ENCODE results near the gene NHSL2.

The NHSL2 gene

DNA sequence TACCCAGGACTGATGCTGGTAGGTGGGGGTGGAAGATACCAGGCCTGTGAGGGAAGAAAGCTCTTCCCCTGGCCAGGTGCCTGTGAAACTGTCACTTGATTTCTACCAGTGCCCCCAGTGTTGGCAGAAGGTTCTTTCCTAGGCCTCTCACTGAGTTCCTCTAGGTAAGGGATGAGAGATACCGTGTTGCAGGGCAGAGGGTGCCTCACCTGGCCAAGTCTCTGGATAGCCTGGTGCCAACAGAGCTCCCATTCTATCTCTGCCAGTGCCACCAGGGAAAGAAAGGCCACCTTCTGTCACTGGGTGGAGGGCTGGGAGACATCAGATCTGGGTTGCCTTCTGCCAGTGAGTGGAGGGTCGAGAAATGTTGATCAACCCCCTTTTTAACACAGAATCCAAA, 127.0 kb downstream of the NHSL2 start:
- H3K27me3 ChIP-seq (ENCODE audit: control insufficient read depth in 2 of 2, insufficient read depth in 2 of 2, low read length in 2 of 2): peaks cover 4 to 9% of the 10 kb centered on the region in 2 donors
- H3K9me3 ChIP-seq (ENCODE audit: control insufficient read depth in 2 of 2, low read length in 2 of 2): no peaks in the 10 kb centered on the region
- H3K4me1 ChIP-seq (ENCODE audit: control insufficient read depth in 2 of 2, insufficient read depth in 2 of 2, low read length in 2 of 2): no peaks in the 10 kb centered on the region
- no peak overlapping the region for H3K9ac ChIP-seq (ENCODE audit: low read depth in 1 of 2, low read length in 2 of 2)
- H3K27ac ChIP-seq (ENCODE audit: low read depth in 2 of 2, low read length in 2 of 2): no peak overlapping the region
- H3K4me3 ChIP-seq (ENCODE audit: low read length in 2 of 2): no peak overlapping the region
- no peaks in the 10 kb centered on the region for H3K36me3 ChIP-seq (ENCODE audit: control insufficient read depth in 2 of 2, insufficient read depth in 2 of 2, low read length in 2 of 2)

DNA sequence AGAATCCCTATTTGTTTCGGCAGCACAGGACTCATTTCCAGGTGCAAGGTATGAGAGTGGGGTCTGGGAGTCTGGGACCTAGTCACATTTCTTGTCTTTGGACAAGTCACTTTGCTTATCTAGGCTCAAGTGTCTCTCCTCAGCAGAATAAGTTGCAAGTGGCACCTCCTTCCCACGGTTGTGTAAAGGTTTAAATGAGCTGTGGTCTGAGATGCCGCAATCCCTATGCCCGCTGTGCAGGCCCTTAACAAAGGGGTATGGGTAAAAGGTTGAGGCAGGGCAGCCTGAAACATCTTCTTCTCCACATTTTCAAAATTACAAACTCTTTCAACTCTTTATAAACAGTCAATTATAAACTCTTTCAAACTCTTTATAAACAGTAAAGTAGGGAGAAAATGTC, 127.4 kb downstream of the NHSL2 start:
- H3K36me3 ChIP-seq (ENCODE audit: control insufficient read depth in 2 of 2, insufficient read depth in 2 of 2, low read length in 2 of 2): no peaks in the 10 kb centered on the region
- H3K27ac ChIP-seq (ENCODE audit: low read depth in 2 of 2, low read length in 2 of 2): no peak overlapping the region
- H3K27me3 ChIP-seq (ENCODE audit: control insufficient read depth in 2 of 2, insufficient read depth in 2 of 2, low read length in 2 of 2): peaks cover 4 to 9% of the 10 kb centered on the region in 2 donors
- H3K9ac ChIP-seq (ENCODE audit: low read depth in 1 of 2, low read length in 2 of 2): no peak overlapping the region
- no peaks in the 10 kb centered on the region for H3K4me1 ChIP-seq (ENCODE audit: control insufficient read depth in 2 of 2, insufficient read depth in 2 of 2, low read length in 2 of 2)
- H3K9me3 ChIP-seq (ENCODE audit: control insufficient read depth in 2 of 2, low read length in 2 of 2): no peaks in the 10 kb centered on the region
- H3K4me3 ChIP-seq (ENCODE audit: low read length in 2 of 2): no peak overlapping the region

DNA sequence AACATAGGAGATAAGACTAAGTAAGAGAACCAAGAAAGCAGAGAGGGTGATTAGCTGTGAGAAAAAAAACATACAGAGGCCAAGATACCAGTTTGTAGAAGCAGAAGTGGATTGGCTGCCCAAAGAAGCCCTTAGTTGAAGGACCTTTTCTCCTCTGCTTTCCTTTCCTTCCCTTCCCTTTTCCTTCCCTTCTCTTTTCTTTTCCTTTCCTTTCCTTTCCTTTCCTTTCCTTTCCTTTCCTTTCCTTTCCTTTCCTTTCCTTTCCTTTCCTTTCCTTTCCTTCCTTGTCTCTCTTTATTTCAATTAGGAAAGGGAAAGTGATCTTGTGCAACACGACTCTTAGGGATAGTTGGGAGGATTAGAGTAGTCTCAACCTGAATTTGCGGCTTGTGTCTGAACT, 128.2 kb downstream of the NHSL2 start:
- Histone ChIP-seq H3K4me3 (ENCODE audit: low read length in 2 of 2) (no peak overlapping the region), H3K27me3 (ENCODE audit: control insufficient read depth in 2 of 2, insufficient read depth in 2 of 2, low read length in 2 of 2) (peaks cover 4 to 9% of the 10 kb centered on the region in 2 donors), H3K9me3 (ENCODE audit: control insufficient read depth in 2 of 2, low read length in 2 of 2) (no peaks in the 10 kb centered on the region), H3K4me1 (ENCODE audit: control insufficient read depth in 2 of 2, insufficient read depth in 2 of 2, low read length in 2 of 2) (no peaks in the 10 kb centered on the region), H3K36me3 (ENCODE audit: control insufficient read depth in 2 of 2, insufficient read depth in 2 of 2, low read length in 2 of 2) (no peaks in the 10 kb centered on the region), H3K27ac (ENCODE audit: low read depth in 2 of 2, low read length in 2 of 2) (no peak overlapping the region), H3K9ac (ENCODE audit: low read depth in 1 of 2, low read length in 2 of 2) (no peak overlapping the region)

DNA sequence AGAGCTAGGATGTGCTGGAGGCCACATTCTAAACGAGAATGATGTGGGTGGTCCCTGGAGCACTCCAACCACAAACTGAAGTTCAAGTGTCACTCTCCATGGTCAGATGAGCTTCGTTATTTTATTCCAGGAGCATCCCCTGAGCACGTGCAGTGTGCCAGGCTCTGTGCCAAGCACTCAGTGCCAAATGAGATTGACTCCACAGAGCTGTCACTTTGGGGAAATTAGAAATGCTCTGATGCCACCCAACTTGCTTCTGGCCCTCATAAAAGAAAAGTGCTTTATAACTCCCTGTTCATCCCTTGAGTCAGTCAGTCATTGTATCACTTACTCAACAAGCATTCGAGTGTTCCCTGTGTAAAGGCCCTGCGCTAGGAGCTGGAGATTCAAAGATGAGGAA, 129.9 kb downstream of the NHSL2 start:
- H3K9ac ChIP-seq (ENCODE audit: low read depth in 1 of 2, low read length in 2 of 2): no peak overlapping the region
- no peaks in the 10 kb centered on the region for H3K36me3 ChIP-seq (ENCODE audit: control insufficient read depth in 2 of 2, insufficient read depth in 2 of 2, low read length in 2 of 2)
- H3K4me3 ChIP-seq (ENCODE audit: low read length in 2 of 2): no peak overlapping the region
- no peaks in the 10 kb centered on the region for H3K9me3 ChIP-seq (ENCODE audit: control insufficient read depth in 2 of 2, low read length in 2 of 2)
- no peak overlapping the region for H3K27ac ChIP-seq (ENCODE audit: low read depth in 2 of 2, low read length in 2 of 2)
- H3K27me3 ChIP-seq (ENCODE audit: control insufficient read depth in 2 of 2, insufficient read depth in 2 of 2, low read length in 2 of 2): peaks cover 7 to 12% of the 10 kb centered on the region in 2 donors
- H3K4me1 ChIP-seq (ENCODE audit: control insufficient read depth in 2 of 2, insufficient read depth in 2 of 2, low read length in 2 of 2): no peaks in the 10 kb centered on the region

DNA sequence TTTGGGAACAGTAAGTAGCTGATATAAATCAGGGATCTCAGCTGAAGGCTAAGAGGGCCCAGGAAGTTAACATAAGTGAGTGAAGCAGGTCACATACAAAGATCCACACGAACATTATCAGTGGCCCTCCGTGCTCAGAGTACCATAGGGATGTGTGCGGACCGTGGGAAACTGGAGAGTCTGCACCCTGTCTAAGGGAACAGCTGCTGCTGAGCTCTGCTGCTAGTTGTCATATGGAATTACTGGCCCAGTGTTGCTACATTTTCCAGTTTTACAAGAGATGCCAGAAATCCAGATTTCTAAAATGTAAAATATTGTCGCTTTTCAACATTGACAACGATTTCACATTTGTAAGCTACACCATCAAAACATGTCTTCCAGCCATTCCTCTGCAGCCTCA, 130.5 kb downstream of the NHSL2 start:
- H3K4me1 ChIP-seq (ENCODE audit: control insufficient read depth in 2 of 2, insufficient read depth in 2 of 2, low read length in 2 of 2): no peaks in the 10 kb centered on the region
- H3K9ac ChIP-seq (ENCODE audit: low read depth in 1 of 2, low read length in 2 of 2): no peak overlapping the region
- H3K4me3 ChIP-seq (ENCODE audit: low read length in 2 of 2): no peak overlapping the region
- H3K27me3 ChIP-seq (ENCODE audit: control insufficient read depth in 2 of 2, insufficient read depth in 2 of 2, low read length in 2 of 2): peaks cover 7 to 12% of the 10 kb centered on the region in 2 donors
- H3K36me3 ChIP-seq (ENCODE audit: control insufficient read depth in 2 of 2, insufficient read depth in 2 of 2, low read length in 2 of 2): no peaks in the 10 kb centered on the region
- no peaks in the 10 kb centered on the region for H3K9me3 ChIP-seq (ENCODE audit: control insufficient read depth in 2 of 2, low read length in 2 of 2)
- H3K27ac ChIP-seq (ENCODE audit: low read depth in 2 of 2, low read length in 2 of 2): no peak overlapping the region

DNA sequence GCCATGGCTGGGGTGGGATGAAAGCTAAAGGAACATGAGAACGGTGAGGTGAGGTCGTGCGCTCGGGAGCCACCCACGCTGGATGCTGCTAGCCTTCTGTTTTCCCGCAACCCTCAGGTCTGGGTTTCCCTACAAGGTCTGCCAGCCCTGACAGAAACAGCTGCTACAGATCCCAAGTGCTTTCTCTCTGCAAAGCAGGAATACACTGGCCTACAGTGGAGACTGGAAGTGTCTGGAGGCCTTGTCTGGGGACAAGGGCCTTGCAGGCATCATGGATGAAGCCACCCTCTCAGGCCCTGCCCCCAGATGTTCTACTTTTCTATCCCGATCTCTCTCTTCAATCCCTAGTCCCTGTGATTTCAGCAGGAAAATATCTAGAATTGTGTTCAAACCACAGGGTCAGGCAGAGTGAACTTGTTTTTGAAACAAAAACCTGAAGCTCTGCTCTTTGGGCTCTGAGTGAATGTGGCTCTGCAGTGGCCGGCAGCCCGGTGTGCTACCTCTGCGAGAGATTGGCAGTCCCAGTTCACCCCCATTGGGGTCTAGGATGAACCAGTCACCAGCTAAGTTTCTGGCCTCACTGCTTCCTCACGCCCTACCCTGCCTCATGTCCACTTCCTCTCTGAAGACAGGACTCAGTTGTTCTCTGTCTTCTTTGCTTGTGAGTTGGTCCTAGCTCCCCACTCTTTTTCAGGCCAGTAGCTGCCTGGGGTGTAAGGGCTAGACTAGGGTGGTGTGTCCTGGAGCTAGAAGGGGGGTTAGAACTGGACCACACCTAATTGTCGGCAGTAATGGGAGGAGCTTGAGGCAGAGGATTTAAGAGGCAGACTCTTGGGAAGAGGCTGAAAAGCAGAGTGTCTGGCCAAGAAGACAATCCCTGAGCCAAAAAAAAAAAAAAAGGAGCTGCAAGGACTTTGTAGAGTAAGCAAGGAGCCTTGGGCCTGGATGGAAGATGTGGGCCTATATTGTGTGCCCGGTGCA, 131.5 kb downstream of the NHSL2 start:
- Histone ChIP-seq H3K36me3 (ENCODE audit: control insufficient read depth in 2 of 2, insufficient read depth in 2 of 2, low read length in 2 of 2) (no peaks in the 10 kb centered on the region), H3K9me3 (ENCODE audit: control insufficient read depth in 2 of 2, low read length in 2 of 2) (no peaks in the 10 kb centered on the region), H3K27ac (ENCODE audit: low read depth in 2 of 2, low read length in 2 of 2) (peak overlapping the region; percentile 35 to 42)

DNA sequence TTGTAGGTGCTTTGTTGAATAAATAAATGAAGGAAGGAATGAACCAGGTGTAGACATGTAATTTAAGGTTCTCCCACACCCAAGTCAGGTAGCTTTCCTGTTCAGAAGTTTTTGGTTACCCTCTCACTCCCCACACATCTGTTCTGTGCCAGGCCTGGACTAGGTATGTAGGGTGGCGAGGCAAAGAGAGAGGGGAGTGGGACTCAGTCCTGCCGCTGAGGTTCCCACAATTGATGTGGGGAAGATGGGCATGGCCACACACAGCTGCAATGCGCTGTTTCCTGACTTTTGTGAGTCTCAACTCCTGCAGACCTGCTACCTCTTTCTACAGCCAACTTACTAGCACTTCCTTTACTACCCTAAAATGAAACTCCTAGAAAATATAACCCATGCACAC, 132.2 kb downstream of the NHSL2 start:
- Histone ChIP-seq H3K4me3 (ENCODE audit: low read length in 2 of 2) (no peak overlapping the region), H3K27me3 (ENCODE audit: control insufficient read depth in 2 of 2, insufficient read depth in 2 of 2, low read length in 2 of 2) (peaks cover 2 to 14% of the 10 kb centered on the region in 2 donors), H3K4me1 (ENCODE audit: control insufficient read depth in 2 of 2, insufficient read depth in 2 of 2, low read length in 2 of 2) (no peaks in the 10 kb centered on the region), H3K9ac (ENCODE audit: low read depth in 1 of 2, low read length in 2 of 2) (no peak overlapping the region), H3K9me3 (ENCODE audit: control insufficient read depth in 2 of 2, low read length in 2 of 2) (no peaks in the 10 kb centered on the region), H3K36me3 (ENCODE audit: control insufficient read depth in 2 of 2, insufficient read depth in 2 of 2, low read length in 2 of 2) (no peaks in the 10 kb centered on the region), H3K27ac (ENCODE audit: low read depth in 2 of 2, low read length in 2 of 2) (no peak overlapping the region)

More for the DNA sequence above, 131.5 kb downstream of the NHSL2 start:
- H3K27me3 ChIP-seq (ENCODE audit: control insufficient read depth in 2 of 2, insufficient read depth in 2 of 2, low read length in 2 of 2): peaks cover 7 to 14% of the 10 kb centered on the region in 2 donors
- no peaks in the 10 kb centered on the region for H3K4me1 ChIP-seq (ENCODE audit: control insufficient read depth in 2 of 2, insufficient read depth in 2 of 2, low read length in 2 of 2)
- H3K9ac ChIP-seq (ENCODE audit: low read depth in 1 of 2, low read length in 2 of 2): no peak overlapping the region
- no peak overlapping the region for H3K4me3 ChIP-seq (ENCODE audit: low read length in 2 of 2)

DNA sequence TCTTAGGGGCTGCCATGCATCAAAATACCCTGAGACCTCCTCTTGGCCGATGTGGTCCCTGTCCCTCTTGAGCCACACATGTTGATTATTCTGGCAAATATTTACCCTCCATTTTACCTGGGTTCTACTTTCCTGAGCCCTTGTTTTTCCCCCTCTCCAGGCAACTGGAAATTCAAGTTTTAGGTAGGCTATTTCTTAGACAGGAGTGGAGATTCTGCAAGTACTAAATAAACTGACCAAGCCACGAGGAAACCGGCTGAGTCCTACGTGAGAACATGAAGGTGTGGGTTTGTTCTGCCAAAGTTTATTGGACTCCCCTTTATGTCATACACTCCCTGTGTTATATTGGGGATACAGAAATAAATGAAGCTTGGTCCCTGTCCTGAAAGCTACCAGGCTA, 133.0 kb downstream of the NHSL2 start:
- no peaks in the 10 kb centered on the region for H3K4me1 ChIP-seq (ENCODE audit: control insufficient read depth in 2 of 2, insufficient read depth in 2 of 2, low read length in 2 of 2)
- no peak overlapping the region for H3K27ac ChIP-seq (ENCODE audit: low read depth in 2 of 2, low read length in 2 of 2)
- no peaks in the 10 kb centered on the region for H3K36me3 ChIP-seq (ENCODE audit: control insufficient read depth in 2 of 2, insufficient read depth in 2 of 2, low read length in 2 of 2)
- H3K4me3 ChIP-seq (ENCODE audit: low read length in 2 of 2): no peak overlapping the region
- H3K9ac ChIP-seq (ENCODE audit: low read depth in 1 of 2, low read length in 2 of 2): no peak overlapping the region
- no peaks in the 10 kb centered on the region for H3K9me3 ChIP-seq (ENCODE audit: control insufficient read depth in 2 of 2, low read length in 2 of 2)
- peaks cover 6 to 15% of the 10 kb centered on the region in 2 donors for H3K27me3 ChIP-seq (ENCODE audit: control insufficient read depth in 2 of 2, insufficient read depth in 2 of 2, low read length in 2 of 2)

DNA sequence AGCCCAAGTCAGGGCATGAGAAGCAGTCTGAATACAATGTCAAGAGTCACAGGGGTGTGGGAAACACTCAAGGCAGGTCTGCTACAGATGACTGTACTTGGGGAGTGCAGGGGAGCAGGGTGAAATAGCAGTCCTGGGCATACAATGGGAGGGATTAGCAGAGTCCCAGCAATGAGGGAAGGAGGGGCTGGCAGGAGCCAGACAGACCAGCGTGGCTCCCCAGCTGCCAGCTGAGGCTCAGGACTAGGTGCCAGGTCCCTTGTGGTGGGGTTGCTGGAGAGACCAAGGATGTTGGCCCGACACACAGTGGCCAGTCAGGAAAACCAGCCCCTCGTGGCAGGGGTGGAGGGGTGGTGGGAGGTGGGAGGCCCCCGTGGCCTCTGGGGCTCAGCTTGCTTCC, 134.5 kb downstream of the NHSL2 start:
- no peaks in the 10 kb centered on the region for H3K9me3 ChIP-seq (ENCODE audit: control insufficient read depth in 2 of 2, low read length in 2 of 2)
- no peaks in the 10 kb centered on the region for H3K4me1 ChIP-seq (ENCODE audit: control insufficient read depth in 2 of 2, insufficient read depth in 2 of 2, low read length in 2 of 2)
- H3K27ac ChIP-seq (ENCODE audit: low read depth in 2 of 2, low read length in 2 of 2): no peak overlapping the region
- H3K36me3 ChIP-seq (ENCODE audit: control insufficient read depth in 2 of 2, insufficient read depth in 2 of 2, low read length in 2 of 2): no peaks in the 10 kb centered on the region
- no peak overlapping the region for H3K9ac ChIP-seq (ENCODE audit: low read depth in 1 of 2, low read length in 2 of 2)
- H3K4me3 ChIP-seq (ENCODE audit: low read length in 2 of 2): no peak overlapping the region
- peaks cover 6 to 12% of the 10 kb centered on the region in 2 donors for H3K27me3 ChIP-seq (ENCODE audit: control insufficient read depth in 2 of 2, insufficient read depth in 2 of 2, low read length in 2 of 2)

DNA sequence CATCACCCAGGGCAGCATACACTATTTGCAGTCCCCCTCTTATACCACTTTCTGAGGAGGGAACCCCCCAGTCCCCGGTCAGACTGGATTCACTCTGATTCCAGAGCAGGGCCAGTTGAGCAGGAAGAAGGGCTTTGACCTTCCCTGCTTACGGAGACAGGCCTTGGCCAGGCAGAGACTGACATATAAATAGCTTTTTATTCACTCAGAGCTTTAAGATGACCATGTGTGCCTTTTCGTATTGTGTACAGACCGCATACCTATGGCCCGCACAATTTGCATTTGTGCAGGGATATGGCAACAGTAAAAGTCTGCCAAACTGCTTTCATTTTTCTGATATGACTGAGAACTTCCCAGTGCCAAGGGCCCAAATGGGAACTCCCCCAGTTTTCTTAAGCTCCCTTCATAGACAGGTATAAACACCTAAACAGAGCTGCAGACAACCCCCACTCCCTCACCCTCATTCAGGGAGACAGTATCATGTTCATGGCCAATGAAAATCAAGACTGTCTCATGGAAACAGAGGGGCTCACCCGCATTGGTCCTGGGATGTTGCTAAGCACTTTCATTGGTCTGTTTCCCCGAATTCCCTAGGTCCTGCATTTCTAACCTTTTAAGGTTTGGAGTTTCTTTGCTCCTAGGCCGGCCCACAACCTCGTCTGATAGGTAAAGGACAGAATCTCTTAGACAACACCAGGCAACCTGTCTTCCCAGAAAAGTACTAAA, 135.1 kb downstream of the NHSL2 start:
- no peak overlapping the region for H3K9ac ChIP-seq (ENCODE audit: low read depth in 1 of 2, low read length in 2 of 2)
- no peak overlapping the region for H3K27ac ChIP-seq (ENCODE audit: low read depth in 2 of 2, low read length in 2 of 2)
- no peaks in the 10 kb centered on the region for H3K9me3 ChIP-seq (ENCODE audit: control insufficient read depth in 2 of 2, low read length in 2 of 2)
- no peak overlapping the region for H3K4me3 ChIP-seq (ENCODE audit: low read length in 2 of 2)
- no peaks in the 10 kb centered on the region for H3K4me1 ChIP-seq (ENCODE audit: control insufficient read depth in 2 of 2, insufficient read depth in 2 of 2, low read length in 2 of 2)
- H3K36me3 ChIP-seq (ENCODE audit: control insufficient read depth in 2 of 2, insufficient read depth in 2 of 2, low read length in 2 of 2): no peaks in the 10 kb centered on the region
- H3K27me3 ChIP-seq (ENCODE audit: control insufficient read depth in 2 of 2, insufficient read depth in 2 of 2, low read length in 2 of 2): peaks cover 6 to 9% of the 10 kb centered on the region in 2 donors
